H9 (cell line): ENCODE results near the gene CDH1. TPM values are rescaled to one million over a fixed set of nuclear protein-coding genes. Genes with fewer than 3 reads are reported as not detected.

ENCODE experiments used
- DNase-seq: peaks from one replicate; pipeline ENCODE4 v3.0.0-alpha.2; 2017
- H2AFZ ChIP-seq: one replicate; pipeline ENCODE4 v1.6.1; 2013; ENCODE audit warnings: mild to moderate bottlenecking, low read length, control low read depth, moderate library complexity
- H2AK5ac ChIP-seq: 2 replicates; pipeline ENCODE4 v1.6.1; 2013; ENCODE audit warnings: low read length, control low read depth, mixed read lengths; ENCODE audit not compliant: insufficient read length
- H2BK120ac ChIP-seq: one replicate; pipeline ENCODE4 v1.6.1; 2013; ENCODE audit warnings: low read depth, mild to moderate bottlenecking, low read length, control low read depth, inconsistent platforms; ENCODE audit not compliant: poor library complexity, severe bottlenecking
- H2BK12ac ChIP-seq: 2 replicates; pipeline ENCODE4 v1.6.1; 2013; ENCODE audit warnings: low read length, control low read depth, mixed read lengths, low read depth; ENCODE audit not compliant: insufficient read length
- H2BK15ac ChIP-seq: 2 replicates; pipeline ENCODE4 v1.6.1; 2013; ENCODE audit warnings: low read depth, low read length, control low read depth
- H2BK20ac ChIP-seq: one replicate; pipeline ENCODE4 v1.6.1; 2013; ENCODE audit warnings: low read depth, mild to moderate bottlenecking, low read length, control low read depth, inconsistent platforms; ENCODE audit not compliant: poor library complexity, severe bottlenecking
- H2BK5ac ChIP-seq: 2 replicates; pipeline ENCODE4 v1.6.1; 2013; ENCODE audit warnings: low read length, control low read depth, mixed read lengths; ENCODE audit not compliant: insufficient read length
- H3K14ac ChIP-seq: 2 replicates; pipeline ENCODE4 v1.6.1; 2013; ENCODE audit warnings: low read length, control low read depth; ENCODE audit not compliant: insufficient read depth
- H3K18ac ChIP-seq: 2 replicates; pipeline ENCODE4 v1.6.1; 2013; ENCODE audit warnings: low read depth, mild to moderate bottlenecking, mixed read lengths, low read length, control low read depth; ENCODE audit not compliant: insufficient read length
- H3K23ac ChIP-seq: 2 replicates; pipeline ENCODE4 v1.6.1; 2013; ENCODE audit warnings: low read length, control low read depth, mixed read lengths, low read depth; ENCODE audit not compliant: insufficient read length
- H3K23me2 ChIP-seq: 2 replicates; pipeline ENCODE4 v1.6.1; 2013; ENCODE audit warnings: low read depth, mild to moderate bottlenecking, mixed read lengths, low read length, control low read depth; ENCODE audit not compliant: insufficient read length, poor library complexity, severe bottlenecking
- H3K27ac ChIP-seq: 2 replicates; pipeline ENCODE4 v1.5.1; 2013; ENCODE audit warnings: low read length, control low read depth, mixed read lengths, low read depth; ENCODE audit not compliant: insufficient read length
- H3K27me3 ChIP-seq: 2 replicates; pipeline ENCODE4 v1.6.1; 2013; ENCODE audit warnings: low read length, control low read depth, inconsistent platforms; ENCODE audit not compliant: insufficient read depth
- H3K4ac ChIP-seq: 2 replicates; pipeline ENCODE4 v1.6.1; 2013; ENCODE audit warnings: low read depth, mild to moderate bottlenecking, control low read depth, inconsistent platforms, low read length, moderate library complexity
- H3K4me1 ChIP-seq: 2 replicates; pipeline ENCODE4 v1.6.1; 2013; ENCODE audit warnings: low read length, control low read depth, inconsistent platforms; ENCODE audit not compliant: insufficient read depth
- H3K4me2 ChIP-seq: 2 replicates; pipeline ENCODE4 v1.6.1; 2013; ENCODE audit warnings: low read length, control low read depth, mixed read lengths; ENCODE audit not compliant: insufficient read length, insufficient read depth
- H3K56ac ChIP-seq: 2 replicates; pipeline ENCODE4 v1.6.1; 2013; ENCODE audit warnings: low read depth, mild to moderate bottlenecking, mixed read lengths, low read length, control low read depth; ENCODE audit not compliant: insufficient read length
- H3K79me1 ChIP-seq: 2 replicates; pipeline ENCODE4 v1.6.1; 2013; ENCODE audit warnings: low read depth, mild to moderate bottlenecking, moderate library complexity, low read length, control low read depth, inconsistent platforms; ENCODE audit not compliant: insufficient read depth, poor library complexity, severe bottlenecking
- H3K79me2 ChIP-seq: 2 replicates; pipeline ENCODE4 v1.6.1; 2013; ENCODE audit warnings: low read length, control low read depth, inconsistent platforms; ENCODE audit not compliant: insufficient read depth
- H3K9ac ChIP-seq: 2 replicates; pipeline ENCODE4 v1.6.1; 2013; ENCODE audit warnings: low read length, control low read depth, mixed read lengths; ENCODE audit not compliant: insufficient read length; ENCODE audit errors: extremely low read depth
- H3K9me3 ChIP-seq: one replicate; pipeline ENCODE4 v1.6.1; 2013; ENCODE audit warnings: low read depth, low read length, inconsistent platforms; ENCODE audit not compliant: control insufficient read depth
- H3T11ph ChIP-seq: one replicate; pipeline ENCODE4 v1.6.1; 2013; ENCODE audit warnings: mild to moderate bottlenecking, low read length, control low read depth, inconsistent platforms
- H4K20me1 ChIP-seq: one replicate; pipeline ENCODE4 v1.6.1; 2013; ENCODE audit not compliant: control insufficient read depth, insufficient read length, insufficient read depth
- H4K5ac ChIP-seq: 2 replicates; pipeline ENCODE4 v1.6.1; 2013; ENCODE audit warnings: low read depth, mild to moderate bottlenecking, mixed read lengths, low read length, control low read depth; ENCODE audit not compliant: insufficient read length
- H4K8ac ChIP-seq: replicated peaks from 2 replicates; pipeline ENCODE4 v1.6.1; 2013; ENCODE audit warnings: low read length, control low read depth, mixed read lengths, low read depth; ENCODE audit not compliant: insufficient read length
- H4K91ac ChIP-seq: 2 replicates; pipeline ENCODE4 v1.6.1; 2013; ENCODE audit warnings: low read depth, mild to moderate bottlenecking, moderate library complexity, mixed read lengths, low read length, control low read depth; ENCODE audit not compliant: insufficient read length
- H3K27ac Mint-ChIP-seq, 3 experiments: 2 replicates in 2 of 3; 3 replicates in 1 of 3; pipeline ENCODE4 v1.8.0; 2020 to 2021; ENCODE audit warnings: mixed read lengths in 3 of 3, mild to moderate bottlenecking in 1 of 3, moderate library complexity in 1 of 3
- H3K27me3 Mint-ChIP-seq: 2 replicates; pipeline ENCODE4 v1.8.0; 2021; ENCODE audit warnings: low read depth, mild to moderate bottlenecking, moderate library complexity, mixed read lengths
- H3K36me3 Mint-ChIP-seq, 3 experiments: 2 replicates in 2 of 3; 3 replicates in 1 of 3; pipeline ENCODE4 v1.8.0; 2020 to 2021; ENCODE audit warnings: low read depth in 3 of 3, mixed read lengths in 3 of 3; ENCODE audit not compliant: insufficient read depth in 1 of 3
- H3K4me1 Mint-ChIP-seq, 2 experiments: 2 replicates each; pipeline ENCODE4 v1.8.0; 2020; ENCODE audit warnings: mixed read lengths in 2 of 2
- H3K4me3 Mint-ChIP-seq, 2 experiments: 2 replicates in 1 of 2; 3 replicates in 1 of 2; pipeline ENCODE4 v1.8.0; 2020 to 2021; ENCODE audit warnings: mild to moderate bottlenecking in 2 of 2, mixed read lengths in 2 of 2, moderate library complexity in 1 of 2
- H3K9me3 Mint-ChIP-seq, 2 experiments: 2 replicates in 1 of 2; 3 replicates in 1 of 2; pipeline ENCODE4 v1.8.0; 2020; ENCODE audit warnings: mild to moderate bottlenecking in 2 of 2, mixed read lengths in 2 of 2, moderate library complexity in 1 of 2
- CTCF ChIP-seq: fragments of 200-600 bp; sonication (generic); conservative IDR thresholded peaks from 3 replicates; pipeline ENCODE4 v1.8.0; 2021; ENCODE audit warnings: antibody characterized with exemption, mild to moderate bottlenecking
- whole genome bisulfite sequencing: extraction: QIAGEN DNeasy Blood & Tissue Kit; methylation state at CpG from one replicate; pipeline ENCODE4 v1.1.7; 2013; ENCODE audit warnings: missing lambda C conversion rate, low lambda C conversion rate, mixed read lengths; ENCODE audit not compliant: insufficient read length; ENCODE audit errors: extremely low coverage; 5-methylcytosine and 5-hydroxymethylcytosine counted together
- total RNA-seq: library from RNA; stranded (reverse); gene quantifications from 2 replicates; pipeline ENCODE4 v1.2.1, GENCODE V29; 2021

The CDH1 gene
- total RNA-seq, 1 experiment from 2014 or later = 237 TPM

GRCh38 chr16:68806981-68807380 lies 69.9 kb downstream of the CDH1 start:
- peaks cover 39 to 79% (median 76%) of the 10 kb centered on the region in 3 experiments for H3K36me3 Mint-ChIP-seq
- Histone ChIP-seq H4K20me1 (no peaks in the 10 kb centered on the region), H3K9ac (no peak overlapping the region), H3K4me1 (no peaks in the 10 kb centered on the region), H3K23ac (no peak overlapping the region), H4K91ac (no peak overlapping the region), H3K18ac (no peak overlapping the region), H2BK20ac (no peak overlapping the region), H3K9me3 (no peaks in the 10 kb centered on the region), H2AFZ (no peak overlapping the region), H3K4me2 (no peak overlapping the region), H3K79me2 (no peaks in the 10 kb centered on the region), H4K8ac (no peak overlapping the region), H2AK5ac (no peak overlapping the region), H3T11ph (no peak overlapping the region), H2BK5ac (no peak overlapping the region), H3K27ac (no peak overlapping the region), H3K79me1 (peaks cover 5% of the 10 kb centered on the region), H3K4ac (no peak overlapping the region), H3K14ac (no peak overlapping the region), H3K56ac (no peak overlapping the region), H2BK15ac (no peak overlapping the region), H3K23me2 (no peaks in the 10 kb centered on the region), H3K27me3 (no peaks in the 10 kb centered on the region), H2BK12ac (no peak overlapping the region), H2BK120ac (no peak overlapping the region), H4K5ac (no peak overlapping the region)
- H3K4me1 Mint-ChIP-seq = peaks cover 12 to 13% of the 10 kb centered on the region in 2 experiments
- H3K4me3 Mint-ChIP-seq = no peak overlapping the region
- no peak for TF ChIP-seq CTCF
- no peaks in the 10 kb centered on the region for H3K9me3 Mint-ChIP-seq
- 0 out of 7 replicates have a peak overlapping the region, but pooled peaks of 1 of the 3 experiments have one; percentile 76 for H3K27ac Mint-ChIP-seq
- no peak for DNase-seq
- WGBS = no CpG with 5 or more reads among the region's 1 CpG
- H3K27me3 Mint-ChIP-seq = no peaks in the 10 kb centered on the region
